GM12878 (cell line): ENCODE measurements around the gene MRPL33. TPM values are rescaled to one million over a fixed set of nuclear protein-coding genes. Genes with fewer than 3 reads are reported as not detected.

ENCODE experiments used
- ATAC-seq: fragments of 200-7000 bp; cut with Tn5 transposase; 3 replicates; pipeline ENCODE4 v1.9.1; 2020; ENCODE audit warnings: mild to moderate bottlenecking, moderate library complexity
- BruUV-seq: library from RNA; stranded (reverse); fragments of 400-500 nt; replicated peaks from 2 replicates; lab custom pipeline; 2021; lab: Mats Ljungman, UMichigan
- CTCF ChIA-PET: fragments of 300-600 bp; sonication (Branson Sonifier 250); formaldehyde crosslinking; extraction: SDS; loops from one replicate; lab custom pipeline; 2021; ENCODE audit warnings: inconsistent platforms; lab: Yijun Ruan, JAX
- POLR2A ChIA-PET: fragments of 350-600 bp; formaldehyde crosslinking; extraction: SDS; loops from one replicate; lab custom pipeline; 2021; ENCODE audit warnings: inconsistent platforms; lab: Charles Lee
- RAD21 ChIA-PET: fragments of 300-600 bp; sonication (Branson Sonifier 250); formaldehyde crosslinking; loops from one replicate; lab custom pipeline; 2023; ENCODE audit warnings: antibody characterized with exemption; ENCODE audit not compliant: unreplicated experiment; lab: Charles Lee
- SMC1A ChIA-PET: fragments of 300-600 bp; sonication (Branson Sonifier 250); formaldehyde crosslinking; loops from one replicate; lab custom pipeline; 2023; ENCODE audit not compliant: unreplicated experiment, uncharacterized antibody; lab: Charles Lee
- DNase-seq: peaks from one replicate; pipeline ENCODE4 v3.0.0-alpha.2; 2011; ENCODE audit warnings: low read depth, low spot score
- FAIRE-seq: peaks from 3 replicates; lab custom pipeline; 2011; peaks lifted over from hg19 to GRCh38; lab: Jason Lieb, UNC
- H2AFZ ChIP-seq: 2 replicates; pipeline ENCODE4 v1.6.0; 2011; ENCODE audit warnings: low read depth, low read length, control low read depth; ENCODE audit not compliant: control insufficient read depth
- H3K27ac ChIP-seq: 2 replicates; pipeline ENCODE4 v1.5.1; 2011; ENCODE audit warnings: control low read depth; ENCODE audit not compliant: control insufficient read depth, insufficient read depth
- H3K27me3 ChIP-seq, 2 experiments: replicated peaks in 1 of 2; 2 replicates each; pipeline versions ENCODE4 v1.6.0 to v1.6.1; 2011; ENCODE audit warnings: low read length in 1 of 2; ENCODE audit not compliant: control insufficient read depth in 2 of 2, insufficient read depth in 2 of 2
- H3K36me3 ChIP-seq, 2 experiments: 2 replicates each; pipeline ENCODE4 v1.5.1; 2011; ENCODE audit warnings: low read length in 1 of 2; ENCODE audit not compliant: control insufficient read depth in 2 of 2, insufficient read depth in 2 of 2
- H3K4me1 ChIP-seq: 2 replicates; pipeline ENCODE4 v1.6.1; 2011; ENCODE audit warnings: mild to moderate bottlenecking, low read length, moderate library complexity, mixed read lengths; ENCODE audit not compliant: control insufficient read depth, insufficient read depth
- H3K4me2 ChIP-seq: 2 replicates; pipeline ENCODE4 v1.6.0; 2011; ENCODE audit warnings: control low read depth; ENCODE audit not compliant: control insufficient read depth, insufficient read depth
- H3K4me3 ChIP-seq: fragments of 200-600 bp; sonication (generic); 2 replicates; pipeline ENCODE4 v1.5.1; 2016
- H3K79me2 ChIP-seq: 2 replicates; pipeline ENCODE4 v1.6.0; 2011; ENCODE audit warnings: low read length; ENCODE audit not compliant: control insufficient read depth, insufficient read depth
- H3K9ac ChIP-seq: 2 replicates; pipeline ENCODE4 v1.8.0; 2011; ENCODE audit warnings: low read length, control low read depth, mixed read lengths; ENCODE audit not compliant: control insufficient read depth, insufficient read depth
- H3K9me3 ChIP-seq: replicated peaks from 3 replicates; pipeline ENCODE4 v1.5.1; 2011; ENCODE audit warnings: mild to moderate bottlenecking, low read length; ENCODE audit not compliant: control insufficient read depth, insufficient read depth
- H4K20me1 ChIP-seq: 2 replicates; pipeline ENCODE4 v1.6.0; 2011; ENCODE audit not compliant: control insufficient read depth, insufficient read depth
- BACH1 ChIP-seq: fragments of 450-650 bp; IDR thresholded peaks from 2 replicates; pipeline ENCODE4 v1.6.1; 2017; ENCODE audit warnings: mild to moderate bottlenecking, borderline replicate concordance
- JUNB ChIP-seq: IDR thresholded peaks from 2 replicates; pipeline ENCODE4 v1.6.1; 2016; ENCODE audit warnings: antibody characterized with exemption, mild to moderate bottlenecking
- KLF5 ChIP-seq: fragments of 450-650 bp; IDR thresholded peaks from 2 replicates; pipeline ENCODE4 v1.6.1; 2014; ENCODE audit warnings: mild to moderate bottlenecking; ENCODE audit not compliant: partially characterized antibody
- MTA2 ChIP-seq: fragments of 450-650 bp; IDR thresholded peaks from 2 replicates; pipeline ENCODE4 v1.6.1; 2016; ENCODE audit warnings: low read depth, mild to moderate bottlenecking, moderate library complexity
- NBN ChIP-seq: fragments of 450-650 bp; IDR thresholded peaks from 2 replicates; pipeline ENCODE4 v1.6.1; 2016
- NFIC ChIP-seq: IDR thresholded peaks from 2 replicates; pipeline ENCODE4 v1.6.1; 2012; ENCODE audit warnings: low read depth, mild to moderate bottlenecking, inconsistent platforms, low read length, moderate library complexity
- NR2C1 ChIP-seq: fragments of 450-650 bp; IDR thresholded peaks from 2 replicates; pipeline ENCODE4 v1.6.1; 2017; ENCODE audit warnings: antibody characterized with exemption, mild to moderate bottlenecking, moderate library complexity
- RAD21 ChIP-seq: IDR thresholded peaks from 2 replicates; pipeline ENCODE4 v1.6.1; 2011; ENCODE audit warnings: mild to moderate bottlenecking, low read depth, low read length, moderate library complexity; ENCODE audit not compliant: insufficient read depth
- RCOR1 ChIP-seq: conservative IDR thresholded peaks from 2 replicates; pipeline ENCODE4 v1.6.1; 2012; ENCODE audit warnings: low read depth, low read length, improper control_type of control experiment
- TCF3 ChIP-seq: IDR thresholded peaks from 2 replicates; pipeline ENCODE4 v1.6.1; 2012; ENCODE audit warnings: low read depth, mild to moderate bottlenecking, low read length, borderline replicate concordance; ENCODE audit not compliant: insufficient read depth
- ZBED1 ChIP-seq: IDR thresholded peaks from 2 replicates; pipeline ENCODE4 v1.6.1; 2016; ENCODE audit warnings: borderline replicate concordance
- ZNF217 ChIP-seq: fragments of 450-650 bp; IDR thresholded peaks from 2 replicates; pipeline ENCODE4 v1.6.1; 2017; ENCODE audit warnings: antibody characterized with exemption, mild to moderate bottlenecking
- ZNF622 ChIP-seq: fragments of 450-650 bp; IDR thresholded peaks from 2 replicates; pipeline ENCODE4 v1.6.1; 2017; ENCODE audit warnings: mild to moderate bottlenecking, inconsistent platforms
- WGBS: methylation state at CpG from one replicate; pipeline ENCODE4 v1.1.6; 2016; ENCODE audit warnings: low lambda C conversion rate; ENCODE audit not compliant: insufficient replicate concordance, insufficient coverage; ENCODE audit errors: missing lambda C conversion rate; 5-methylcytosine and 5-hydroxymethylcytosine counted together
- in situ Hi-C: fragments of 300-500 bp; cut with MboI; formaldehyde crosslinking; loops from 9 replicates; pipeline ENCODE4 v1.14.3; 2018; ENCODE audit warnings: mixed read lengths
- intact Hi-C: fragments of 100-400 bp; cut with micrococcal nuclease; formaldehyde crosslinking; loops from one replicate; pipeline ENCODE4 v1.14.2; 2022; ENCODE audit not compliant: unreplicated experiment
- polyA plus RNA-seq, 11 experiments: library from polyadenylated mRNA; depleted of rRNA in 4 of 11; unstranded in 6 of 11; stranded (reverse) in 5 of 11; fragments of >200 nt; fragmentation: Nextera tagmentation in 4 of 11; fragmentation: Illumina TruSeq in 1 of 11; extraction: Ambion mirVana in 4 of 11; extraction: Trizol in 1 of 11; gene quantifications; 1 replicate in 1 of 11; 2 replicates in 10 of 11; pipeline versions ENCODE4 v1.2.1 to v1.2.3, GENCODE V29; 2011 to 2016; ENCODE audit warnings: inconsistent platforms in 2 of 11, missing spikeins in 2 of 11, low read depth in 1 of 11
- total RNA-seq, 4 experiments: library from RNA; depleted of rRNA in 3 of 4; stranded (reverse); fragments of >200 nt in 3 of 4; fragmentation: Illumina TruSeq in 1 of 4; extraction: Trizol in 1 of 4; gene quantifications; 2 replicates each; pipeline versions ENCODE4 v1.2.1 to v1.2.3, GENCODE V29; 2013 to 2021
- TF ChIP-seq, protein P1 (sequence below): IDR thresholded peaks from 2 replicates; pipeline ENCODE4 v1.6.1; 2012; ENCODE audit warnings: improper control_type of control experiment, low read depth, low read length; ENCODE audit not compliant: insufficient replicate concordance
- TF ChIP-seq, protein P2 (sequence below): fragments of 150-350 bp; IDR thresholded peaks from 2 replicates; pipeline ENCODE4 v1.6.1; 2014; ENCODE audit warnings: mild to moderate bottlenecking, low read depth, low read length
- TF ChIP-seq, protein P3 (sequence below): fragments of 450-650 bp; IDR thresholded peaks from 2 replicates; pipeline ENCODE4 v1.6.1; 2018; ENCODE audit warnings: borderline replicate concordance, mild to moderate bottlenecking; ENCODE audit not compliant: partially characterized antibody

The MRPL33 gene
- total and polyA plus RNA-seq, 10 of the 15 experiments (the other 5 are each of a cell fraction or from before 2014, with no cell fraction given), result 50.1 to 318 (median 160) TPM

DNA sequence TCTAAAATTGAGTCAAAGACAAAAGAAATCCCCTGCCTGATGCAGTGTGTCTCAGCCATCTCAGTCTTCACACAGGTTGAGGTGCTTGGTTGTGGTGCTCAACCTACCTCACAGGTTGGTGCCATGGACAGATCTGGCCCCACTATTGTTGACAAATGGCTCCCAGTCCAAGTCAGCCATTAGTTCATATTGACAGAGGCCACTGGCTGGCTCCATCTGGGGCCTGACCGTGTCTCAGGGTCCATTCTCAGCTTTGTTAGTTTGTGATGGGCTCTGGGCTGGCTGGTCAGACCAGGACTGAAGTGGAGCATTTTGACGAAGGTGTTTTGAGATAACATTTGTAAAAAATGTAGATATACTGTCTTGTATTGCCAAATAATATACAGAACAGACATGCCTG is 36.9 kb downstream of the MRPL33 start (continued):
- TF ChIP-seq, protein P1, sequence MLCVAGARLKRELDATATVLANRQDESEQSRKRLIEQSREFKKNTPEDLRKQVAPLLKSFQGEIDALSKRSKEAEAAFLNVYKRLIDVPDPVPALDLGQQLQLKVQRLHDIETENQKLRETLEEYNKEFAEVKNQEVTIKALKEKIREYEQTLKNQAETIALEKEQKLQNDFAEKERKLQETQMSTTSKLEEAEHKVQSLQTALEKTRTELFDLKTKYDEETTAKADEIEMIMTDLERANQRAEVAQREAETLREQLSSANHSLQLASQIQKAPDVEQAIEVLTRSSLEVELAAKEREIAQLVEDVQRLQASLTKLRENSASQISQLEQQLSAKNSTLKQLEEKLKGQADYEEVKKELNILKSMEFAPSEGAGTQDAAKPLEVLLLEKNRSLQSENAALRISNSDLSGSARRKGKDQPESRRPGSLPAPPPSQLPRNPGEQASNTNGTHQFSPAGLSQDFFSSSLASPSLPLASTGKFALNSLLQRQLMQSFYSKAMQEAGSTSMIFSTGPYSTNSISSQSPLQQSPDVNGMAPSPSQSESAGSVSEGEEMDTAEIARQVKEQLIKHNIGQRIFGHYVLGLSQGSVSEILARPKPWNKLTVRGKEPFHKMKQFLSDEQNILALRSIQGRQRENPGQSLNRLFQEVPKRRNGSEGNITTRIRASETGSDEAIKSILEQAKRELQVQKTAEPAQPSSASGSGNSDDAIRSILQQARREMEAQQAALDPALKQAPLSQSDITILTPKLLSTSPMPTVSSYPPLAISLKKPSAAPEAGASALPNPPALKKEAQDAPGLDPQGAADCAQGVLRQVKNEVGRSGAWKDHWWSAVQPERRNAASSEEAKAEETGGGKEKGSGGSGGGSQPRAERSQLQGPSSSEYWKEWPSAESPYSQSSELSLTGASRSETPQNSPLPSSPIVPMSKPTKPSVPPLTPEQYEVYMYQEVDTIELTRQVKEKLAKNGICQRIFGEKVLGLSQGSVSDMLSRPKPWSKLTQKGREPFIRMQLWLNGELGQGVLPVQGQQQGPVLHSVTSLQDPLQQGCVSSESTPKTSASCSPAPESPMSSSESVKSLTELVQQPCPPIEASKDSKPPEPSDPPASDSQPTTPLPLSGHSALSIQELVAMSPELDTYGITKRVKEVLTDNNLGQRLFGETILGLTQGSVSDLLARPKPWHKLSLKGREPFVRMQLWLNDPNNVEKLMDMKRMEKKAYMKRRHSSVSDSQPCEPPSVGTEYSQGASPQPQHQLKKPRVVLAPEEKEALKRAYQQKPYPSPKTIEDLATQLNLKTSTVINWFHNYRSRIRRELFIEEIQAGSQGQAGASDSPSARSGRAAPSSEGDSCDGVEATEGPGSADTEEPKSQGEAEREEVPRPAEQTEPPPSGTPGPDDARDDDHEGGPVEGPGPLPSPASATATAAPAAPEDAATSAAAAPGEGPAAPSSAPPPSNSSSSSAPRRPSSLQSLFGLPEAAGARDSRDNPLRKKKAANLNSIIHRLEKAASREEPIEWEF, result no peak
- TF ChIP-seq ZNF622, result no peak
- TF ChIP-seq, all 136 proteins: peak for 0

DNA sequence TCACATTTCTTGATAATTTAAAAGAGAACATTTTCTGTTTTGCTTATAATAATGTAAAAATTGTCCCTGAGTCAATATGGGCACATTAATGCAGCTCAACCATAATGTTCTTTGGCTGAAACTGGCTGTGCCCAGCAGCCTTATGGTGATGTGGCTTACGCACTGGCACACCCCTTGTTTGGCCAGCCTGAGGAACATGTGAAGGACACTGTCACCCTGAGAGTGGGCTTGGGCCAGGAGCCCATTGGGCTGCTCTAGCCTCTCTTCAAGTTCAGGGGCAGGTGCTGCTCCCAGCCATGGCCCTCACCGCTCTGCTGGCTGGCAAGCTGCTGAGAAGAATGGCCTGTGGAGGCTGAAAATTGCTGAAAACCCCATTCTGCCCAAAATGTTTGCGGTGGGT is 37.5 kb downstream of the MRPL33 start:
- no peak overlapping the region for H3K4me2 ChIP-seq
- H3K4me1 ChIP-seq, result no peaks in the 10 kb centered on the region
- BruUV-seq, result no TSS peak
- intact Hi-C loops (no loop called here), in situ Hi-C loops (no loop called here)
- FAIRE-seq, result no peak
- no peaks in the 10 kb centered on the region for H3K9me3 ChIP-seq
- H3K27ac ChIP-seq, result no peak overlapping the region
- ChIA-PET SMC1A (no interaction called here), RAD21 (no interaction called here), CTCF (no interaction called here), POLR2A (no interaction called here)
- no peaks in the 10 kb centered on the region for H3K36me3 ChIP-seq
- H2AFZ ChIP-seq, result no peak overlapping the region
- H3K9ac ChIP-seq, result no peak overlapping the region
- no peak for ATAC-seq
- no peak overlapping the region for H3K4me3 ChIP-seq
- H4K20me1 ChIP-seq, result no peaks in the 10 kb centered on the region
- no peak for DNase-seq
- H3K79me2 ChIP-seq, result no peaks in the 10 kb centered on the region
- 80% methylated on average over 3 of the region's 3 CpGs for WGBS
- H3K27me3 ChIP-seq, result no peaks in the 10 kb centered on the region
- TF ChIP-seq NBN (no peak), NFIC (no peak), ZBED1 (no peak), BACH1 (no peak), TCF3 (no peak), JUNB (no peak), KLF5 (no peak), NR2C1 (no peak), ZNF217 (no peak), RCOR1 (no peak), RAD21 (no peak), MTA2 (no peak)
- TF ChIP-seq, protein P2, sequence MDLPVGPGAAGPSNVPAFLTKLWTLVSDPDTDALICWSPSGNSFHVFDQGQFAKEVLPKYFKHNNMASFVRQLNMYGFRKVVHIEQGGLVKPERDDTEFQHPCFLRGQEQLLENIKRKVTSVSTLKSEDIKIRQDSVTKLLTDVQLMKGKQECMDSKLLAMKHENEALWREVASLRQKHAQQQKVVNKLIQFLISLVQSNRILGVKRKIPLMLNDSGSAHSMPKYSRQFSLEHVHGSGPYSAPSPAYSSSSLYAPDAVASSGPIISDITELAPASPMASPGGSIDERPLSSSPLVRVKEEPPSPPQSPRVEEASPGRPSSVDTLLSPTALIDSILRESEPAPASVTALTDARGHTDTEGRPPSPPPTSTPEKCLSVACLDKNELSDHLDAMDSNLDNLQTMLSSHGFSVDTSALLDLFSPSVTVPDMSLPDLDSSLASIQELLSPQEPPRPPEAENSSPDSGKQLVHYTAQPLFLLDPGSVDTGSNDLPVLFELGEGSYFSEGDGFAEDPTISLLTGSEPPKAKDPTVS, result no peak
- TF ChIP-seq, protein P3, sequence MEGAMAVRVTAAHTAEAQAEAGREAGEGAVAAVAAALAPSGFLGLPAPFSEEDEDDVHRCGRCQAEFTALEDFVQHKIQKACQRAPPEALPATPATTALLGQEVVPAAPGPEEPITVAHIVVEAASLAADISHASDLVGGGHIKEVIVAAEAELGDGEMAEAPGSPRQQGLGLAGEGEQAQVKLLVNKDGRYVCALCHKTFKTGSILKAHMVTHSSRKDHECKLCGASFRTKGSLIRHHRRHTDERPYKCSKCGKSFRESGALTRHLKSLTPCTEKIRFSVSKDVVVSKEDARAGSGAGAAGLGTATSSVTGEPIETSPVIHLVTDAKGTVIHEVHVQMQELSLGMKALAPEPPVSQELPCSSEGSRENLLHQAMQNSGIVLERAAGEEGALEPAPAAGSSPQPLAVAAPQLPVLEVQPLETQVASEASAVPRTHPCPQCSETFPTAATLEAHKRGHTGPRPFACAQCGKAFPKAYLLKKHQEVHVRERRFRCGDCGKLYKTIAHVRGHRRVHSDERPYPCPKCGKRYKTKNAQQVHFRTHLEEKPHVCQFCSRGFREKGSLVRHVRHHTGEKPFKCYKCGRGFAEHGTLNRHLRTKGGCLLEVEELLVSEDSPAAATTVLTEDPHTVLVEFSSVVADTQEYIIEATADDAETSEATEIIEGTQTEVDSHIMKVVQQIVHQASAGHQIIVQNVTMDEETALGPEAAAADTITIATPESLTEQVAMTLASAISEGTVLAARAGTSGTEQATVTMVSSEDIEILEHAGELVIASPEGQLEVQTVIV, result no peak
